ENCODE results near the gene CHMP6. TPM values are rescaled to one million over a fixed set of nuclear protein-coding genes. Genes with fewer than 3 reads are reported as not detected.

The CHMP6 gene
- total and polyA plus RNA-seq, 11 donors = 17.9 to 35.5 (median 19.6) TPM

- Histone ChIP-seq H3K4me1 (peaks cover 0 to 27% (median 14%) of the 10 kb centered on the region in 12 donors), H3K27me3 (peaks cover 0 to 33% (median 7%) of the 10 kb centered on the region in 9 donors), H3K4me3 (no peak overlapping the region), H3K27ac (peak overlapping the region in 1 of 12 donors; percentile 44), H3K9me3 (no peaks in the 10 kb centered on the region), H3K36me3 (no peaks in the 10 kb centered on the region)
- intact Hi-C loops (cut with DNase I) = loop anchor here in 1 of 10 donors (5.0 kb wide), 1 partner anchor 71 kb away; no protein-coding TSS in a partner anchor
- DNase-seq (peak in 1 of 5 donors; percentile 27), ATAC-seq (no peak)
- WGBS, 4 donors = 60 to 63% (median 62%) methylated on average over 22 to 31 of the region's 31 CpGs
- TF ChIP-seq CTCF (IDR thresholded peaks at IDR 0.05) (no peak), POLR2A (IDR thresholded peaks at IDR 0.05) (no peak)
Measured at GRCh38 chr17:81026266-81027036, 34.8 kb downstream of the CHMP6 start.

- H3K27me3 ChIP-seq = peaks cover 0 to 33% (median 7%) of the 10 kb centered on the region in 9 donors
- no peaks in the 10 kb centered on the region for H3K36me3 ChIP-seq
- H3K27ac ChIP-seq = peak overlapping the region in 1 of 12 donors; percentile 44
- H3K9me3 ChIP-seq = no peaks in the 10 kb centered on the region
- intact Hi-C loops (cut with DNase I) = loop anchor here in 1 of 10 donors (5.0 kb wide), 1 partner anchor 70 kb away; no protein-coding TSS in a partner anchor
- peaks cover 0 to 31% (median 18%) of the 10 kb centered on the region in 12 donors for H3K4me1 ChIP-seq
- H3K4me3 ChIP-seq = no peak overlapping the region
- ATAC-seq = no peak
- DNase-seq = peak in 1 of 5 donors; percentile 23
- TF ChIP-seq CTCF (IDR thresholded peaks at IDR 0.05) (no peak), POLR2A (IDR thresholded peaks at IDR 0.05) (no peak)
- 73 to 80% (median 75%) methylated on average over 15 of the region's 15 CpGs for WGBS, 4 donors
Measured at GRCh38 chr17:81027038-81027437, 35.4 kb downstream of the CHMP6 start.

GRCh38 chr17:81027591-81028505 is 36.2 kb downstream of the CHMP6 start:
- H3K4me1 ChIP-seq = peaks cover 0 to 38% (median 26%) of the 10 kb centered on the region in 12 donors
- H3K36me3 ChIP-seq = no peaks in the 10 kb centered on the region
- H3K9me3 ChIP-seq = no peaks in the 10 kb centered on the region
- peaks cover 0 to 33% (median 7%) of the 10 kb centered on the region in 9 donors for H3K27me3 ChIP-seq
- TF ChIP-seq CTCF (IDR thresholded peaks at IDR 0.05) (no peak), POLR2A (IDR thresholded peaks at IDR 0.05) (no peak)
- H3K4me3 ChIP-seq = no peak overlapping the region
- 65 to 78% (median 71%) methylated on average over 21 to 37 of the region's 37 CpGs for WGBS, 4 donors
- DNase-seq (peak in 1 of 5 donors; percentile 18), ATAC-seq (no peak)
- no peak overlapping the region for H3K27ac ChIP-seq
- intact Hi-C loops (cut with DNase I) = loop anchor here in 1 of 10 donors (5.0 kb wide), 1 partner anchor 69 kb away; no protein-coding TSS in a partner anchor
